ENCODE data around the gene CMTM7.

CMTM7 gene

DNA sequence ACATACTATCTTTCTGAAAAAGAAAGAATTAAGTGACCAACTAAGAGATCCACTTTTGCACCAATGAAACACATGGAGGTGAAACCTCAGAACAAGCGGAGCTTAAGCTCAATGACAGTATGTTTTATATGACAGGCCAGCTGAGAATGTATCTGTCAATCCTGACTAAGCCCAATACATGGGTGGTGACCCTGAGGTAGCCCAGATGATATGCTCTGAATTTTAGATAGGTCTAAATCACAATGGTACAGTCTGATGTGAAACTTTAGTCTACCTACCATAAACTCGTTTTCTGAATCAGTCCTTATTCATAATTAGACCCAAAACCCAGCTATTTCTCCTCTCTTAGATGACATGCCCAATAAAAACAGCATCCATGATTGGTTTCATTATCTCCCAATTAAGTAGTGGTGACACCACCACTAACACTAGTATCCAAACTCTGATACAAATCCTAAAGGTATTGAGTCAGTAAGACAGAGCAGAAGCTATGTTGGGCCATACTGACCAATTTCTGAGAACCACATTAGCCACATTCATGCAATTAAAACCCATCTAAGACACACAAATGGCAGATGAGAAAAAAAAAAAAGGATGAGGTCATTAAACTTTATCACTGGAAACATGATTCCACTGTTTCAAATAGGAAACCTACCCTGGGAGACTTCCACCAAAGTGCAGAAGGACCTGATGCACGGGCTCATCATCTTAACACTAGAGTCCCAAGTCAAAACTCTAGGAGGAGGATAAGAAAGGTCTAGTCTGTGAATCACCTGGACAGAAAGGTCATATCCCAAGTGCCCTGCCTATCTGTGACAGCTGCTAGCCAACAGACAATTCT lies 90.4 kb downstream of the CMTM7 start:
- ChIA-PET CTCF (no interaction called here), POLR2A (ENCODE audit: low non-redundant PET) (no interaction called here)
- no peak overlapping the region for H3K27ac ChIP-seq
- DNase-seq (ENCODE audit: low spot score) = no peak
- TF ChIP-seq, protein P1, sequence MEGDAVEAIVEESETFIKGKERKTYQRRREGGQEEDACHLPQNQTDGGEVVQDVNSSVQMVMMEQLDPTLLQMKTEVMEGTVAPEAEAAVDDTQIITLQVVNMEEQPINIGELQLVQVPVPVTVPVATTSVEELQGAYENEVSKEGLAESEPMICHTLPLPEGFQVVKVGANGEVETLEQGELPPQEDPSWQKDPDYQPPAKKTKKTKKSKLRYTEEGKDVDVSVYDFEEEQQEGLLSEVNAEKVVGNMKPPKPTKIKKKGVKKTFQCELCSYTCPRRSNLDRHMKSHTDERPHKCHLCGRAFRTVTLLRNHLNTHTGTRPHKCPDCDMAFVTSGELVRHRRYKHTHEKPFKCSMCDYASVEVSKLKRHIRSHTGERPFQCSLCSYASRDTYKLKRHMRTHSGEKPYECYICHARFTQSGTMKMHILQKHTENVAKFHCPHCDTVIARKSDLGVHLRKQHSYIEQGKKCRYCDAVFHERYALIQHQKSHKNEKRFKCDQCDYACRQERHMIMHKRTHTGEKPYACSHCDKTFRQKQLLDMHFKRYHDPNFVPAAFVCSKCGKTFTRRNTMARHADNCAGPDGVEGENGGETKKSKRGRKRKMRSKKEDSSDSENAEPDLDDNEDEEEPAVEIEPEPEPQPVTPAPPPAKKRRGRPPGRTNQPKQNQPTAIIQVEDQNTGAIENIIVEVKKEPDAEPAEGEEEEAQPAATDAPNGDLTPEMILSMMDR (conservative IDR thresholded peaks at IDR 0.05; ENCODE audit: low read depth) = no peak

DNA sequence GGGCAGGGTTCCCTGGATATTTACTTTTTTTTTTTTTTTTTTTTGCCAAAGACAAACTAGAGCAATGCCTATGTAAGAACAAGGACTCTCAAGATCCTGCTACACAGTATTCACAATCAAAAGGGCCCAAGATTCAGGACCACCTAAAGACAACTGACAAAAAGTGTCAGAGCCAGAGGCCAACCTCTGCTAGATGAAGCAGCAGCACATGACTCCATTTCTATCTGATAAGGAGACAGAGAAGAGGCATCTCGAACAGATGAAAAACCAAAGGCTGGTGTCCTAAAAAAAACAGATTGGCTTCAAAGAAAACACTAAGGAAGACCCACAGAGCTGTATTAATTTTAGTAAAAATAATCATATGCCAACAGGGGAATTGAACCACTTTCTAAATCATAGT lies 91.0 kb downstream of the CMTM7 start:
- POLR2A ChIA-PET (ENCODE audit: low non-redundant PET) = no interaction called here
- CTCF ChIA-PET = no interaction called here
- no peak overlapping the region for H3K27ac ChIP-seq
- no peak for DNase-seq (ENCODE audit: low spot score)
- TF ChIP-seq, protein P1 (conservative IDR thresholded peaks at IDR 0.05; ENCODE audit: low read depth) = no peak

DNA sequence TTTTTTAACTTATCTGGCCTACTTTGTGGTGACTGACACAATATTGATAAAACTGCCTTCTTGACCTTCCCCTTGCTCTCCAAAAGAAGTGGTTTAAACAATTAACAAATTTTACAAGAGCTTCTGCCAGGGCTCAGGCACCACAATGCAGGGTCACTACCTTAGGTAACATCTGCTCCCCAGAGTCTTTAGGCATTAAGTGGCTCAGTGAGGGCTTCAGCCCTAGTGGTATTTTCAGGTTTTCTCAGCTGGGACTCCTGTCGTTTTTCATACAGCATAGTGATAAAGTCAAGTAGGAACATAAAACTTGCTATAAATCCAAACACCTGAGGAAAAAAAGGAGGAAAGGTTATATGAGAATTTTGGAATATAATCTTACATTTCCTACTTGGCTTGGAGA lies 92.1 kb downstream of the CMTM7 start:
- ChIA-PET POLR2A (ENCODE audit: low non-redundant PET) (no interaction called here), CTCF (interaction anchor here (0.9 kb wide), 1 partner anchor 16 kb away, joined by 5 read pairs; no protein-coding TSS in a partner anchor)
- TF ChIP-seq, protein P1 (conservative IDR thresholded peaks at IDR 0.05; ENCODE audit: low read depth) = no peak
- H3K27ac ChIP-seq = no peak overlapping the region
- DNase-seq (ENCODE audit: low spot score) = no peak

DNA sequence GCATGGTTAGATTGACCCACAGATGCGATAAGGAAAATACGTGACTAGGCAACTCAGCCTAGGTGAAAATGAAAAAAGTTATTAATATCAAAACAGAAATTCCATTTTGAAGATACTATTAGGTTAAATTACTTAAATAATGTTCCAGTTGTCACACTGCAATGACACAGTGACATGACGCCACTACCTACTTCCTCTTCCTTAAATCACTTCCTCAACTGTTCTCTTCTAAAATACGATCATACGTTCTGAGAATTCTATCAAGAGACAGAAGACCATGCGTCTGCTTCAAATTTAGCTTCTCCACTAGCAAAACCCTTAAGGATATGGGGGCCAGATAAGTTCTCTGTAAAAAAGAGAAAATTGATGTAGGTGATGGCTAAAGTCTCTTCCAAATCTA lies 92.8 kb downstream of the CMTM7 start:
- H3K27ac ChIP-seq = no peak overlapping the region
- DNase-seq (ENCODE audit: low spot score) = no peak
- CTCF ChIA-PET = interaction anchor here (0.8 kb wide), 1 partner anchor 26 kb away, joined by 3 read pairs; no protein-coding TSS in a partner anchor
- TF ChIP-seq, protein P1 (conservative IDR thresholded peaks at IDR 0.05; ENCODE audit: low read depth) = no peak
- POLR2A ChIA-PET (ENCODE audit: low non-redundant PET) = no interaction called here

DNA sequence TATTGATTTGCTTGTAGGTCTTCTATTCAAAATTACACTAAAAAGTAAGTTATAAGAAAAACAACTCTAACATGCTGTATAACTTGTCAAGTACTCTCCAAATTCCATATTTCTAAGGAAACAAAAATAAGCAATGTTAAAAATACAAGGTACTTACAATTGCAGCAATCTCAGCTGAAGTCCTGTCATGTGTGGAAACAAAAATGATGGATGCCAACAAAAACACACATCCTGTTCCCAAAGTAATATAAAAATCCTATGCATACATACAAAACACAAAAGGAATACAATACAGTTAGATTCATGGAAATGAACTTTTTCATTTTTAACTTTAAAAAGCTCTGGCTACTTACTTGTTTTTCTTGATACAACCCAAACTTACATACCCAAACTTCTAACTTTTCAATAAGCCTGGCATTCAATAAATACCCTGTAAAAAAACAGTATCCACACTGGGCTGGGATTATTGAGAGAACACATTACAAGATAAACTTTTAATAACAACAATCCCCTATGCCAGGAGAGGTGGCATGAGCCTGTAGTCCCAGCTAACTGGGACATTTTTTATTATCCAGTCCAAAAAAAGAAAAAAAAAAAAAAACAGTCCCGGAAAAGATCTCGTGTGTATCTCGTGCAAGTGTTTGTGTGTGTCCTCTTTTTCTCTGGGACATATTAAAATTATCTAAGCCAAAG lies 96.3 kb downstream of the CMTM7 start:
- no peak overlapping the region for H3K27ac ChIP-seq
- TF ChIP-seq, protein P1 (conservative IDR thresholded peaks at IDR 0.05; ENCODE audit: low read depth) = no peak
- CTCF ChIA-PET = no interaction called here
- POLR2A ChIA-PET (ENCODE audit: low non-redundant PET) = no interaction called here
- DNase-seq (ENCODE audit: low spot score) = no peak

DNA sequence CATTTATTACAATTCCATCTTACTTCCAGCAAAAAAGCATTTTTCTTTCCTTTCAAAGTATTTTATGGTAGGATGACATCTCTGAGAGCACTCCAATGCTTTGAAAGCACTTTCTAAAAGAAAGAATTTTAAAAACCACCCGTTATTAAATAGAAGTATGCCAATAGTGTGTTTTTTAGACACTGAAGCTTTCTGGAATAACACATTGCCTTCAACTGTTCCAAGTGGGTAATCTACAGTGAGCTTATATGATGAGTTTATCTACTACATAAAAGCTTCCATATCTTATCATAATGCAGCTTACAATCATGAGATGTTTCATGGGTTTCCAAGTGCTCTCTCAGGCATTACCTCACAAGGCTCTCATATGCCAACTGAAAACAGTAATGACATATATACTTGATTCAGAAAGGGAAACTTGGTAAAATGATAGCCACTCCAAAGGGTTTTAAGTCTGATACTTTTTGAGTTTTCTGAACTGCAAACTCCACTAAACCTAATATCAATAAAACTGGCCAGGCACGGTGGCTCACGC lies 96.9 kb downstream of the CMTM7 start:
- ChIA-PET POLR2A (ENCODE audit: low non-redundant PET) (no interaction called here), CTCF (no interaction called here)
- TF ChIP-seq, protein P1 (conservative IDR thresholded peaks at IDR 0.05; ENCODE audit: low read depth) = no peak
- no peak overlapping the region for H3K27ac ChIP-seq
- no peak for DNase-seq (ENCODE audit: low spot score)

All from RWPE1 (cell line).